Brain microvascular endothelial cell (primary cell): Measurements from ENCODE around the gene NABP1.

Experiments used
- DNase-seq: peaks from one replicate; pipeline ENCODE4 v3.0.0-alpha.2; 2020
- H3K27ac ChIP-seq: fragments of 250-450 bp; sonication (Bioruptor Pico); 2 replicates; pipeline ENCODE4 v1.5.1; 2020; ENCODE audit warnings: mild to moderate bottlenecking, moderate library complexity
- H3K27me3 ChIP-seq: fragments of 250-450 bp; sonication (Bioruptor Pico); replicated peaks from 2 replicates; pipeline ENCODE4 v1.5.1; 2020; ENCODE audit warnings: mild to moderate bottlenecking
- H3K36me3 ChIP-seq: fragments of 250-450 bp; sonication (Bioruptor Pico); replicated peaks from 2 replicates; pipeline ENCODE4 v1.5.1; 2020; ENCODE audit warnings: mild to moderate bottlenecking
- H3K4me3 ChIP-seq: 2 replicates; pipeline ENCODE4 v1.5.1; 2011; ENCODE audit warnings: low read depth, mild to moderate bottlenecking, control low read depth, low read length, moderate library complexity
- in situ Hi-C: cut with HindIII; loops from 2 replicates; pipeline ENCODE4 v1.10.0; 2017; ENCODE audit warnings: low sequenced_read_pairs, low pct_ligation_motif_present
- TF ChIP-seq, protein P1 (sequence below): IDR thresholded peaks from 2 replicates; pipeline ENCODE4 v1.5.1; 2011; ENCODE audit warnings: low read depth, mild to moderate bottlenecking, moderate library complexity, low read length, control low read depth, inconsistent platforms; ENCODE audit errors: missing control alignments

NABP1 gene

DNA sequence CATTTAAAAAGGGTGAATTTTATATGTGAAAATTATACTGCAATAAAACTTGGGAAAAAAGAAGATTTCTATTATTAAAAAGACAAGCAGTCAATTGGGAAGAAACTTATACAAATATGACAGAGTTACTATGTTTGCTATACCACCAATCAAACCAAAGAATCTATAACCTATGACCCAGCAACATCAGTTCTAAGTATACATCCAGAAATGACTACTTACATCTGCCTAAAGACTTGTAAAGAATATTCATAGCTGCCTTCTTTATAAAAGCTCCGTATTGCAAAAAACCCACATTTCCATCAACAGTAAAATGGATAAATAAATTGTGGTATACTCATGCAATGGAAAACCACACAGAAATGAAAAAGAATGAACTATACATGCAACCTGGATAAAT, 32.9 kb upstream of the NABP1 start:
- Histone ChIP-seq H3K27me3 (no peaks in the 10 kb centered on the region), H3K36me3 (no peaks in the 10 kb centered on the region), H3K27ac (no peak overlapping the region), H3K4me3 (no peak overlapping the region)
- in situ Hi-C loops, result no loop called here
- TF ChIP-seq, protein P1, sequence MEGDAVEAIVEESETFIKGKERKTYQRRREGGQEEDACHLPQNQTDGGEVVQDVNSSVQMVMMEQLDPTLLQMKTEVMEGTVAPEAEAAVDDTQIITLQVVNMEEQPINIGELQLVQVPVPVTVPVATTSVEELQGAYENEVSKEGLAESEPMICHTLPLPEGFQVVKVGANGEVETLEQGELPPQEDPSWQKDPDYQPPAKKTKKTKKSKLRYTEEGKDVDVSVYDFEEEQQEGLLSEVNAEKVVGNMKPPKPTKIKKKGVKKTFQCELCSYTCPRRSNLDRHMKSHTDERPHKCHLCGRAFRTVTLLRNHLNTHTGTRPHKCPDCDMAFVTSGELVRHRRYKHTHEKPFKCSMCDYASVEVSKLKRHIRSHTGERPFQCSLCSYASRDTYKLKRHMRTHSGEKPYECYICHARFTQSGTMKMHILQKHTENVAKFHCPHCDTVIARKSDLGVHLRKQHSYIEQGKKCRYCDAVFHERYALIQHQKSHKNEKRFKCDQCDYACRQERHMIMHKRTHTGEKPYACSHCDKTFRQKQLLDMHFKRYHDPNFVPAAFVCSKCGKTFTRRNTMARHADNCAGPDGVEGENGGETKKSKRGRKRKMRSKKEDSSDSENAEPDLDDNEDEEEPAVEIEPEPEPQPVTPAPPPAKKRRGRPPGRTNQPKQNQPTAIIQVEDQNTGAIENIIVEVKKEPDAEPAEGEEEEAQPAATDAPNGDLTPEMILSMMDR, result no peak
- DNase-seq, result no peak

DNA sequence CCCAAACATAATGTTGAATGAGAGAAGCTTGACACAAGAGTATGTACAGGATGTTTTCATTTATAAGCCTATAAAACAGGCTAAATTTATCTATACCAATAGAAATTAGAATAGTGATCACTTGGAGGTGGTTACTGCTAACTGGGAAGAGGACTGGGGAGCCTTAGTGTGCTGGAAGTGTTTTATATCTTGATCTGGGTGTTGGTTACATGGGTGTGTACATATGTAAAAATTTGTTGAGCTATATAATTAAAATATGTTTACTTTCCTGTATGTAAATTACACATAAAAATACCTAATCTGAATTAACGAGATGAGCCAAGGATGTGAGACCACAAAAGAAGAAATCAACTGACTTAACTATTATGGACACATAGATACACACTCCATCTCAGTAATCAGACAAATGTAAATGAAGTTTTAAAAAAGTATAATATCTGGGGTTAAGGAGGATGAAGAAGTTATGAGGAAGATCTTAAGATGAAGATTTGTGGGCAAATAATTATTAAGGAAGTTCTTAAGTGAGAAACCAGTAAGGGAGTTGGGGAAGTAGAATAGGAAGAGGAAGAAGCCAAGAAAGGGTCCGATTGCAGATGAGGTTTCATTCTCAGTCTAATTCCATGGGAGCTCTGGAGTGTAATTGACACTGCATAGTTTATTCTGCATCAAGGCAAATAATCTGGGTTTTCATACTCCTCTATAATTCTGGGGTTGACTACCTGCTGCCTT, 32.3 kb upstream of the NABP1 start:
- TF ChIP-seq, protein P1, result no peak
- no peak overlapping the region for H3K4me3 ChIP-seq
- H3K36me3 ChIP-seq, result no peaks in the 10 kb centered on the region
- no peak overlapping the region for H3K27ac ChIP-seq
- H3K27me3 ChIP-seq, result no peaks in the 10 kb centered on the region
- in situ Hi-C loops, result no loop called here
- no peak for DNase-seq

DNA sequence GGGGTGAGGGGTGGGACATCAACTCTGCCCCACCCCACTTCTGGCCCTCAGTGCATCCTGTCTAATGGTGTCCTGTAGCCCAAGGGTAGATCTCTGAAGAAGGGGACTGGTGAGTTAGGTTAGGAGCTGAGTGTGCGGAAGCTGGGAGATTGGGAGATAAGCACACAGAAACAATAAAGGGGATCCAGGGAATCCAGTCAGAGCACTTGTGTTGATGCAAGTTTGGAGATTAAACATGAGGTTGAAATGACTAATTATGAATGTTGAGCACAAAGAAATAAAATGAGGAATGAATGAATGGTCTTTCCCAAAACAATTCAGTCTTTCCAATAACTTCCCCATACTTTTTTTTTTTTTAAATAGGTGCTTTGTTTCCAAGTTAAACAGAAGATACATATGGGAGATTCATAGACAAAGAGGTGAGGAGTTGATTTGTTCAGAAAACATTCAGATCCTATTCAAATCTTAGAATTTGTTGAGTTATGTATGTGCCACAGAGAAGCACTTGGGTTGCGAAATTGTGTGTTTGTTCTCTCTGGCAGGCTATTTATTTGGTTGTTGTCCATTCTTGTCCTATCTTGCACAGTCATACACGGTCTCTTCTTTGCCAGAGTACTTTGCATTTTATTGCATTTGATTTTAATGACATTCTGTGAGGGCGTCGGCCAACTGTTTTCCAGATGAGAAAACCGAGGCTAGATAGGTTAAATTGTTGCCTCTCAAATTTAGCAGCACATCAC, 31.6 kb upstream of the NABP1 start:
- H3K4me3 ChIP-seq, result no peak overlapping the region
- in situ Hi-C loops, result no loop called here
- H3K27ac ChIP-seq, result no peak overlapping the region
- TF ChIP-seq, protein P1, result no peak
- no peaks in the 10 kb centered on the region for H3K36me3 ChIP-seq
- H3K27me3 ChIP-seq, result no peaks in the 10 kb centered on the region
- no peak for DNase-seq

DNA sequence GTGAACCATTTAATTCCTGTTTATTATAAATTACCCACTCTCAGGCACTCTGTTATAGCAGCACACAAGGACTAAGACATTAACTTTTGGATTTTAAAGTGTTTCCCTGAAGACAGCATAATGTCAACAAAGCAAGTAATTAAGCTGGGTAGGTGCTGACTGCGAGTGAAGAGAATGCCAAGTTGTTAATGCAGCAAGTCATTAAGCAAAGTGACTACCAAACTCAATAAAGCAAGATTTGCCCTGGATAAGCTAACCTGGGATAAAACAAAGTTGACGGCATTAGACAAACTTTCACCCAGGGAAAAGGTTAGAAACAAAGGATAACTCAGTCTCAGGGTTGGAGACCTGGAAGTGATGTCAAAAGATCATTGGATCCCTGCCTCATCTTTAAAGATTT, 28.4 kb upstream of the NABP1 start:
- no peaks in the 10 kb centered on the region for H3K36me3 ChIP-seq
- TF ChIP-seq, protein P1, result no peak
- in situ Hi-C loops, result no loop called here
- H3K27ac ChIP-seq, result no peak overlapping the region
- DNase-seq, result no peak
- H3K4me3 ChIP-seq, result no peak overlapping the region
- no peaks in the 10 kb centered on the region for H3K27me3 ChIP-seq

DNA sequence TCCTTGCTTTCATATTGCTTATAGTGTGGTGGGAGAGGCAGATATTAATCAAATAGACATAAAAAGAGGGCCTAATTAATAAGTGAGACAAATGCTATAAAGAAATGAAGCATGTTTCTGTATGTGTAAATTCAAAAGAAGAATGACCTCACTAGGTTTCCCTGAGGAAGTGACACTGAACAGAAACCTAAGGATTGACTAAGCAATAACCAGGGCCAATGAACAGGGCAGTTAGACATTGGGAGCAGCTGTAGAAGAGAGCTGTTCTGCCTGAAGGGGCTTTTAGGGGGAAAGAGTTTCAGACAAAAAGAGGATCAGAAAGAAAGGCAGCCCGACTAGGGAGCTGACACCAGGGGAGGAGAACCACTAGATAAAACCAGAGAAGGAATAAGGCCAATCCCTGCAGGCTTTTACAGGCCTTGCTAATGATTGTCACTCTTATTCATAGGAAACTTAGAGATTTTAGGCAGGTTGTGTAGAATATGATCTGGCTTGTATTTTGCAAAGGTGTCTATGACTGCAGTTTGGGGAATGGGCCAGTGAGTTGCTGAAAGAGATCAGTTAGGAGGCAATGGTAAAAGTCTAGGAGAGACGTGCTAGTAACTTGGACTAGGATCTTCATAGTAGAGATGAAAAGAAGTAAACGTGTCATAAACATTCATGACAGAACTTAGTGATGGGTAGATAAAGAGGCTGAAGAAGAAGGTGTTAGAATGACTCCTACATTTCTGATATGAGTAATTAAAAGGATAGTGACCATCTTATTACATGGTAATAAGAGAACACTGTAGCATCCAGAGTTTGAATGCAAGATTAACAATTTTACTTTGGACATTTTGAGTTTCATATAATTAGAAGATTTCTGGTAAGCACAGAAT, 26.8 kb upstream of the NABP1 start:
- Histone ChIP-seq H3K4me3 (no peak overlapping the region), H3K27me3 (no peaks in the 10 kb centered on the region)
- in situ Hi-C loops, result no loop called here

More for the DNA sequence above, 26.8 kb upstream of the NABP1 start:
- no peak for DNase-seq
- Histone ChIP-seq H3K27ac (no peak overlapping the region), H3K36me3 (no peaks in the 10 kb centered on the region)
- TF ChIP-seq, protein P1, result no peak
